ENCODE data around the gene CDK11B. TPM values are rescaled to one million over a fixed set of nuclear protein-coding genes. Genes with fewer than 3 reads are reported as not detected.

The CDK11B gene
- total RNA-seq, 1 experiment from 2014 or later: 30.1 TPM

DNA sequence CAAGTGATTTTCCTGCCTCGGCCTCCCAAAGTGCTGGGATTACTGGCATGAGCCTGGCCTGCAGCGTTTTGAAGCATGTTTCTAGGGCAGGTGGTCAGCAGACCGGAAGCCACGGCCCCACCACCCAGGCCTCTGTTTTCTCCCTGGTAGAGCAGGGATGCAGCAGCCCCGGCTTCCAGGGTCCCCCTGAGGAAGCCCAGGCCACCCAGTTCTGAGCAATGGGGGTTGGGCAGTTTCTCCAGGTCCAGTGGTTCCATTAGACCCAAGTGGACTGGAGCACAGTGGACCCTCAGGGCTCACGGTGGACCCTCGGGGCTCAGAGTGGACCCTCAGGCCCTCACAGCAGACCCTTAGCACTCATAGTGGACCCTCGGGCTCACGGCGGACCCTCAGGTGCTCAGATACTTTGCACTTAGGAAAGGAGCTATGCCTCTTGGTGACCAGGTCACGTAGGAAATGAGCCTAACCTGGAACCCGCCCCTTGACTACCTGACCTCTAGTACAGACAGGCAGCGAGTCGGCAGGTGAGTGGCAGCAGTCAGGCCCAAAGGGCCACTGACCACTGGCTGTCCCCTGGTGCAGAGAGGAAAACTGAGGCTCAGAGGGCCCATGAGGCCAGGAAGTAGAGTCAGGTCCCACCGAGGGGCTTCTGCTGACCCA lies 54.3 kb downstream of the CDK11B start:
- Histone ChIP-seq H3K23me2 (ENCODE audit: insufficient read length, low read depth, low read length, poor library complexity, severe bottlenecking) (peaks cover 4% of the 10 kb centered on the region), H2BK20ac (ENCODE audit: low read depth, low read length, poor library complexity, severe bottlenecking) (no peak overlapping the region)
- H3K27me3 Mint-ChIP-seq (ENCODE audit: low read depth): peaks cover 42% of the 10 kb centered on the region

More for the DNA sequence above, 54.3 kb downstream of the CDK11B start:
- Mint-ChIP-seq H3K4me3 (no peak overlapping the region), H3K36me3 (ENCODE audit: insufficient read depth in 1 of 3, low read depth in 3 of 3) (no peaks in the 10 kb centered on the region), H3K9me3 (no peaks in the 10 kb centered on the region), H3K4me1 (peaks cover 0 to 2% of the 10 kb centered on the region in 2 experiments; a peak in 1 of 4 replicates), H3K27ac (no peak overlapping the region)
- H2BK120ac ChIP-seq (ENCODE audit: low read depth, low read length, poor library complexity, severe bottlenecking): no peak overlapping the region
- H3K56ac ChIP-seq (ENCODE audit: insufficient read length, low read depth, low read length): no peak overlapping the region
- H4K91ac ChIP-seq (ENCODE audit: insufficient read length, low read depth, low read length): no peak overlapping the region
- H4K8ac ChIP-seq (replicated peaks; ENCODE audit: insufficient read length, low read depth, low read length): no peak overlapping the region
- no peak overlapping the region for H2BK12ac ChIP-seq (ENCODE audit: insufficient read length, low read depth, low read length)
- no peak overlapping the region for H2BK15ac ChIP-seq (ENCODE audit: low read depth, low read length)
- no peak overlapping the region for H3K14ac ChIP-seq (ENCODE audit: insufficient read depth, low read length)
- H3K79me2 ChIP-seq (ENCODE audit: insufficient read depth, low read length): no peaks in the 10 kb centered on the region
- no peak overlapping the region for H3K27ac ChIP-seq (ENCODE audit: insufficient read length, low read depth, low read length)
- H2BK5ac ChIP-seq (ENCODE audit: insufficient read length, low read length): no peak overlapping the region
- H3K4ac ChIP-seq (ENCODE audit: low read depth, low read length): no peak overlapping the region
- no peaks in the 10 kb centered on the region for H3K79me1 ChIP-seq (ENCODE audit: insufficient read depth, low read depth, low read length, poor library complexity, severe bottlenecking)
- no peaks in the 10 kb centered on the region for H3K9me3 ChIP-seq (ENCODE audit: control insufficient read depth, low read depth, low read length)
- no peaks in the 10 kb centered on the region for H3K4me1 ChIP-seq (ENCODE audit: insufficient read depth, low read length)
- WGBS (ENCODE audit: extremely low coverage, insufficient read length, low lambda C conversion rate): no CpG with 5 or more reads among the region's 15 CpGs
- H3K9ac ChIP-seq (ENCODE audit: extremely low read depth, insufficient read length, low read length): no peak overlapping the region
- no peak overlapping the region for H3K18ac ChIP-seq (ENCODE audit: insufficient read length, low read depth, low read length)
- H4K5ac ChIP-seq (ENCODE audit: insufficient read length, low read depth, low read length): no peak overlapping the region
- no peaks in the 10 kb centered on the region for H4K20me1 ChIP-seq (ENCODE audit: control insufficient read depth, insufficient read depth, insufficient read length)
- no peak overlapping the region for H2AK5ac ChIP-seq (ENCODE audit: insufficient read length, low read length)
- no peak overlapping the region for H3K23ac ChIP-seq (ENCODE audit: insufficient read length, low read depth, low read length)
- no peaks in the 10 kb centered on the region; the same call in 1 of the 2 replicates for H3K27me3 ChIP-seq (ENCODE audit: insufficient read depth, low read length)
- no peak for DNase-seq
- no peak overlapping the region for H3K4me2 ChIP-seq (ENCODE audit: insufficient read depth, insufficient read length, low read length)
- no peak overlapping the region for H2AFZ ChIP-seq (ENCODE audit: low read length)
- TF ChIP-seq, protein P1, sequence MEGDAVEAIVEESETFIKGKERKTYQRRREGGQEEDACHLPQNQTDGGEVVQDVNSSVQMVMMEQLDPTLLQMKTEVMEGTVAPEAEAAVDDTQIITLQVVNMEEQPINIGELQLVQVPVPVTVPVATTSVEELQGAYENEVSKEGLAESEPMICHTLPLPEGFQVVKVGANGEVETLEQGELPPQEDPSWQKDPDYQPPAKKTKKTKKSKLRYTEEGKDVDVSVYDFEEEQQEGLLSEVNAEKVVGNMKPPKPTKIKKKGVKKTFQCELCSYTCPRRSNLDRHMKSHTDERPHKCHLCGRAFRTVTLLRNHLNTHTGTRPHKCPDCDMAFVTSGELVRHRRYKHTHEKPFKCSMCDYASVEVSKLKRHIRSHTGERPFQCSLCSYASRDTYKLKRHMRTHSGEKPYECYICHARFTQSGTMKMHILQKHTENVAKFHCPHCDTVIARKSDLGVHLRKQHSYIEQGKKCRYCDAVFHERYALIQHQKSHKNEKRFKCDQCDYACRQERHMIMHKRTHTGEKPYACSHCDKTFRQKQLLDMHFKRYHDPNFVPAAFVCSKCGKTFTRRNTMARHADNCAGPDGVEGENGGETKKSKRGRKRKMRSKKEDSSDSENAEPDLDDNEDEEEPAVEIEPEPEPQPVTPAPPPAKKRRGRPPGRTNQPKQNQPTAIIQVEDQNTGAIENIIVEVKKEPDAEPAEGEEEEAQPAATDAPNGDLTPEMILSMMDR (conservative IDR thresholded peaks at IDR 0.05): no peak
- no peak overlapping the region for H3T11ph ChIP-seq (ENCODE audit: low read length)

Data from H9 (cell line).